Measurements from ENCODE around the gene CDK5RAP3. TPM values are rescaled to one million over a fixed set of nuclear protein-coding genes. Genes with fewer than 3 reads are reported as not detected.

Gene CDK5RAP3
- total and polyA plus RNA-seq, 2 donors (not counting 3 experiments of a cell fraction or from before 2014, with no cell fraction given): 109 to 139 TPM

DNA sequence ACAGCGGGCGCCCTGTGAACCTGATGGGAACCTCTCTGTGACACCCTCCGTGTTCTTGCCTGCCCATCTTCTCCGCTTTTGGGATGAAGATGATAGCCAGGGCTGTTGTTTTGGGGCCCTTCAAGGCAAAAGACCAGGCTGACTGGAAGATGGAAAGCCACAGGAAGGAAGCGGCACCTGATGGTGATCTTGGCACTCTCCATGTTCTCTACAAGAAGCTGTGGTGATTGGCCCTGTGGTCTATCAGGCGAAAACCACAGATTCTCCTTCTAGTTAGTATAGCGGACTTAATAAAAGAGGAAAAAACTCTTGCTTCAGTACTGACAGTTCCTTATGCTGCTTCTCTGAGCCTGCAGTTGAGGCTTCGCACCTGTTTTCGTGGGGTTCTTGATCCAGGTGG is 10.5 kb downstream of the CDK5RAP3 start:
- CTCF ChIA-PET: interaction anchor here (0.8 to 15.7 kb wide), 4 partner anchors 10 to 36 kb away, joined by 3 to 469 read pairs (median 5); partner anchors contain the start of gene CDK5RAP3

More for the DNA sequence above, 10.5 kb downstream of the CDK5RAP3 start:
- intact Hi-C loops (cut with micrococcal nuclease) (no loop called here), dilution Hi-C loops (cut with MboI; ENCODE audit: extremely low pct_ligation_motif_present, low sequenced_read_pairs) (no loop called here)
- no peaks in the 10 kb centered on the region for H3K79me2 ChIP-seq (ENCODE audit: control insufficient read depth, insufficient read depth, low read length)
- H3K4me2 ChIP-seq (ENCODE audit: insufficient read depth, low read length): no peak overlapping the region
- DNase-seq (ENCODE audit: low read depth, low spot score) (no peak), FAIRE-seq (no peak)
- no peak overlapping the region for H3K4me3 ChIP-seq (replicated peaks in 1 of 3; ENCODE audit: insufficient read depth in 1 of 3, low read depth in 1 of 3, low read length in 3 of 3)
- no peaks in the 10 kb centered on the region for H4K20me1 ChIP-seq (replicated peaks; ENCODE audit: control insufficient read depth, extremely low read depth, insufficient read depth, low read length)
- TSS peak; percentile 62 for BruUV-seq (replicated peaks)
- no peak overlapping the region for H2AFZ ChIP-seq (ENCODE audit: low read depth, low read length)
- no peaks in the 10 kb centered on the region for H3K9me3 ChIP-seq (replicated peaks; ENCODE audit: control insufficient read depth, insufficient read depth, low read length)
- H3K9me1 ChIP-seq (replicated peaks; ENCODE audit: control insufficient read depth, extremely low read depth, insufficient read depth, low read length): no peaks in the 10 kb centered on the region
- no peak overlapping the region for H3K27ac ChIP-seq (ENCODE audit: insufficient read depth, low read depth, low read length)
- H3K4me1 ChIP-seq (ENCODE audit: control insufficient read depth, extremely low read depth, insufficient read depth, low read length): no peaks in the 10 kb centered on the region
- H3K36me3 ChIP-seq (ENCODE audit: control insufficient read depth in 2 of 2, extremely low read depth in 1 of 2, insufficient read depth in 2 of 2, low read length in 2 of 2): peaks cover 0 to 28% of the 10 kb centered on the region in 2 experiments
- H3K9ac ChIP-seq (replicated peaks; ENCODE audit: extremely low read depth, insufficient read depth, low read length): no peak overlapping the region
- no peaks in the 10 kb centered on the region for H3K27me3 ChIP-seq (ENCODE audit: control insufficient read depth in 2 of 2, insufficient read depth in 2 of 2, low read length in 2 of 2)
- POLR2A ChIA-PET: no interaction called here
- TF ChIP-seq FOS (IDR thresholded peaks at IDR 0.05; ENCODE audit: borderline replicate concordance, insufficient read depth, low read length) (no peak), EZH2 (IDR thresholded peaks at IDR 0.05; ENCODE audit: borderline replicate concordance, low read depth, low read length, severe bottlenecking) (no peak), POLR2AphosphoS5 (IDR thresholded peaks at IDR 0.05; ENCODE audit: insufficient read depth, low read depth, low read length) (no peak), GATA2 (IDR thresholded peaks at IDR 0.05; ENCODE audit: insufficient read depth, insufficient read length, low read depth, low read length) (no peak), POLR2A (IDR thresholded peaks at IDR 0.05; ENCODE audit: low read depth, low read length) (no peak), MYC (IDR thresholded peaks at IDR 0.05; ENCODE audit: low read depth, low read length) (no peak), JUN (IDR thresholded peaks at IDR 0.05; ENCODE audit: borderline replicate concordance, insufficient read depth, insufficient read length, low read depth) (no peak)
- TF ChIP-seq, protein P1, sequence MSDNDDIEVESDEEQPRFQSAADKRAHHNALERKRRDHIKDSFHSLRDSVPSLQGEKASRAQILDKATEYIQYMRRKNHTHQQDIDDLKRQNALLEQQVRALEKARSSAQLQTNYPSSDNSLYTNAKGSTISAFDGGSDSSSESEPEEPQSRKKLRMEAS (IDR thresholded peaks at IDR 0.05; ENCODE audit: insufficient read depth, insufficient read length): no peak
- TF ChIP-seq, protein P2, sequence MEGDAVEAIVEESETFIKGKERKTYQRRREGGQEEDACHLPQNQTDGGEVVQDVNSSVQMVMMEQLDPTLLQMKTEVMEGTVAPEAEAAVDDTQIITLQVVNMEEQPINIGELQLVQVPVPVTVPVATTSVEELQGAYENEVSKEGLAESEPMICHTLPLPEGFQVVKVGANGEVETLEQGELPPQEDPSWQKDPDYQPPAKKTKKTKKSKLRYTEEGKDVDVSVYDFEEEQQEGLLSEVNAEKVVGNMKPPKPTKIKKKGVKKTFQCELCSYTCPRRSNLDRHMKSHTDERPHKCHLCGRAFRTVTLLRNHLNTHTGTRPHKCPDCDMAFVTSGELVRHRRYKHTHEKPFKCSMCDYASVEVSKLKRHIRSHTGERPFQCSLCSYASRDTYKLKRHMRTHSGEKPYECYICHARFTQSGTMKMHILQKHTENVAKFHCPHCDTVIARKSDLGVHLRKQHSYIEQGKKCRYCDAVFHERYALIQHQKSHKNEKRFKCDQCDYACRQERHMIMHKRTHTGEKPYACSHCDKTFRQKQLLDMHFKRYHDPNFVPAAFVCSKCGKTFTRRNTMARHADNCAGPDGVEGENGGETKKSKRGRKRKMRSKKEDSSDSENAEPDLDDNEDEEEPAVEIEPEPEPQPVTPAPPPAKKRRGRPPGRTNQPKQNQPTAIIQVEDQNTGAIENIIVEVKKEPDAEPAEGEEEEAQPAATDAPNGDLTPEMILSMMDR (IDR thresholded peaks at IDR 0.05; ENCODE audit: extremely low read depth in 1 of 2, insufficient read depth in 1 of 2, low read depth in 1 of 2, low read length in 2 of 2): no peak
